ENCODE data around the gene DDX47. TPM values are rescaled to one million over a fixed set of nuclear protein-coding genes. Genes with fewer than 3 reads are reported as not detected.

Gene DDX47
- total and polyA plus RNA-seq, 2 experiments from 2014 or later, result 56.2 to 69.4 TPM

- no peak overlapping the region for H3K4me3 ChIP-seq
- peaks cover 10% of the 10 kb centered on the region for H3K4me1 ChIP-seq (ENCODE audit: insufficient read depth)
- no peak overlapping the region for H2AFZ ChIP-seq
- DNase-seq (ENCODE audit: low spot score), result no peak
- WGBS (ENCODE audit: low lambda C conversion rate, missing lambda C conversion rate), result 61% methylated on average over 9 of the region's 9 CpGs
- no peaks in the 10 kb centered on the region for H3K9me3 ChIP-seq (ENCODE audit: low read depth)
- H3K79me2 ChIP-seq, result no peaks in the 10 kb centered on the region
- no peaks in the 10 kb centered on the region for H3K9me2 ChIP-seq (replicated peaks; ENCODE audit: insufficient read depth)
- no peaks in the 10 kb centered on the region for H3K36me3 ChIP-seq (replicated peaks; ENCODE audit: insufficient read depth, low read depth)
- TF ChIP-seq EZH2phosphoT487 (IDR thresholded peaks at IDR 0.05; ENCODE audit: low read depth, severe bottlenecking, unreplicated experiment), result no peak
- TF ChIP-seq CTCF (IDR thresholded peaks at IDR 0.05; ENCODE audit: poor library complexity), result no peak
- peak overlapping the region; percentile 42 for H3K27ac ChIP-seq
- H4K20me1 ChIP-seq (ENCODE audit: insufficient read depth, poor library complexity, severe bottlenecking), result no peaks in the 10 kb centered on the region
- H3K27me3 ChIP-seq, result no peaks in the 10 kb centered on the region
- peak overlapping the region; percentile 25 for H3K4me2 ChIP-seq
These were observed 64.8 kb downstream of the DDX47 start for GRCh38 chr12:12877781-12878455.

MicroRNAs encoded within 50 kb of the gene (microRNA counts, 767-probe panel; counts per million panel counts)
- microRNA hsa-miR-613, result not detected

Small RNAs within 50 kb of the gene (microRNA-seq; reads per million reads assigned to microRNA genes)
- not detected for gene MIR613

Small RNAs within 50 kb of the gene (small RNA-seq; reads per million reads assigned to genes)
- gene AC007215.1 (not detected), gene MIR613 (not detected)

Other genes starting within 250 kb of the DDX47 start
- 19.0 and 19.4 TPM in 2 replicates for gene CREBL2, start 201.5 kb upstream of the DDX47 start, total RNA-seq
- gene CREBL2, start 201.5 kb upstream of the DDX47 start, polyA plus RNA-seq, result 7.2 and 11.4 TPM in 2 replicates
- 0.16 and 0.50 TPM in 2 replicates for gene GPR19, start 117.2 kb upstream of the DDX47 start, total RNA-seq
- gene GPR19, start 117.2 kb upstream of the DDX47 start, polyA plus RNA-seq, result 0.44 and 0.74 TPM in 2 replicates
- 44.8 and 46.0 TPM in 2 replicates for gene CDKN1B, start 96.0 kb upstream of the DDX47 start, total RNA-seq
- 4.2 and 7.0 TPM in 2 replicates for gene CDKN1B, start 96.0 kb upstream of the DDX47 start, polyA plus RNA-seq
- 5.6 and 6.0 TPM in 2 replicates for gene APOLD1, start 27.7 kb upstream of the DDX47 start, total RNA-seq
- gene APOLD1, start 27.7 kb upstream of the DDX47 start, polyA plus RNA-seq, result 1.5 and 3.8 TPM in 2 replicates
- 49.8 and 60.2 TPM in 2 replicates for gene GPRC5A, start 78.2 kb downstream of the DDX47 start, total RNA-seq
- gene GPRC5A, start 78.2 kb downstream of the DDX47 start, polyA plus RNA-seq, result 80.4 and 97.0 TPM in 2 replicates
- gene GPRC5D, start 138.8 kb downstream of the DDX47 start, total RNA-seq, result not detected in 2 replicates
- not detected in 2 replicates for gene GPRC5D, start 138.8 kb downstream of the DDX47 start, polyA plus RNA-seq
- gene HEBP1, start 186.9 kb downstream of the DDX47 start, total RNA-seq, result 30.1 and 35.6 TPM in 2 replicates
- gene HEBP1, start 186.9 kb downstream of the DDX47 start, polyA plus RNA-seq, result 79.7 and 89.5 TPM in 2 replicates
- 4.0 and 4.1 TPM in 2 replicates for gene FAM234B, start 231.0 kb downstream of the DDX47 start, total RNA-seq
- gene FAM234B, start 231.0 kb downstream of the DDX47 start, polyA plus RNA-seq, result 0.66 and 0.85 TPM in 2 replicates